Activated naive CD4-positive, alpha-beta T cell treated with Interleukin-2 at 50 U/mL for 16 hours (primary cell): ENCODE measurements around the gene PNMT.

ENCODE experiments used
- DNase-seq: peaks from one replicate; pipeline ENCODE4 v3.0.0-alpha.2; 2020

The PNMT gene

GRCh38 chr17:39667945-39668924 is at the start of gene PNMT:
Gene PNMT (plus strand): TSS chr17:39668453. CDS start chr17:39668476, 23 bp downstream.
- DNase-seq = peak; percentile 74

- DNase-seq = no peak
Observed at GRCh38 chr17:39618956-39619785, 49.1 kb upstream of the PNMT start.

- no peak for DNase-seq
Observed at GRCh38 chr17:39619786-39620101, 48.5 kb upstream of the PNMT start.

GRCh38 chr17:39621523-39622379 is 46.5 kb upstream of the PNMT start:
- peak; percentile 91 for DNase-seq

- DNase-seq = peak; percentile 71
Observed at GRCh38 chr17:39622380-39623006, 45.8 kb upstream of the PNMT start.

GRCh38 chr17:39623356-39623950 is 44.8 kb upstream of the PNMT start:
- peak; percentile 90 for DNase-seq

- DNase-seq = no peak
Observed at GRCh38 chr17:39624313-39624712, 43.9 kb upstream of the PNMT start.

GRCh38 chr17:39625198-39625785 is 43.0 kb upstream of the PNMT start:
- no peak for DNase-seq

GRCh38 chr17:39626171-39627046 is 41.8 kb upstream of the PNMT start, which contains the start of gene PPP1R1B:
Gene PPP1R1B (plus strand): TSS chr17:39626952. CDS start chr17:39627393, 441 bp downstream.
- DNase-seq = peak; percentile 20

- no peak for DNase-seq
Observed at GRCh38 chr17:39627047-39627711, 41.1 kb upstream of the PNMT start.

GRCh38 chr17:39627712-39628516 is 40.3 kb upstream of the PNMT start:
- DNase-seq = no peak

GRCh38 chr17:39628655-39629493 is 39.4 kb upstream of the PNMT start:
- DNase-seq = no peak

GRCh38 chr17:39629494-39629880 is 38.8 kb upstream of the PNMT start:
- DNase-seq = no peak

GRCh38 chr17:39629898-39630297 is 38.4 kb upstream of the PNMT start:
- no peak for DNase-seq

GRCh38 chr17:39631403-39631802 is 36.9 kb upstream of the PNMT start:
- no peak for DNase-seq

GRCh38 chr17:39632153-39632941 is 35.9 kb upstream of the PNMT start:
- DNase-seq = no peak

- DNase-seq = no peak
Observed at GRCh38 chr17:39633570-39634183, 34.6 kb upstream of the PNMT start.
